ENCODE results near the gene TMEM232. TPM values are rescaled to one million over a fixed set of nuclear protein-coding genes. Genes with fewer than 3 reads are reported as not detected.

TMEM232 gene
- total and polyA plus RNA-seq, 2 experiments from 2014 or later: 1.3 to 1.9 TPM

DNA sequence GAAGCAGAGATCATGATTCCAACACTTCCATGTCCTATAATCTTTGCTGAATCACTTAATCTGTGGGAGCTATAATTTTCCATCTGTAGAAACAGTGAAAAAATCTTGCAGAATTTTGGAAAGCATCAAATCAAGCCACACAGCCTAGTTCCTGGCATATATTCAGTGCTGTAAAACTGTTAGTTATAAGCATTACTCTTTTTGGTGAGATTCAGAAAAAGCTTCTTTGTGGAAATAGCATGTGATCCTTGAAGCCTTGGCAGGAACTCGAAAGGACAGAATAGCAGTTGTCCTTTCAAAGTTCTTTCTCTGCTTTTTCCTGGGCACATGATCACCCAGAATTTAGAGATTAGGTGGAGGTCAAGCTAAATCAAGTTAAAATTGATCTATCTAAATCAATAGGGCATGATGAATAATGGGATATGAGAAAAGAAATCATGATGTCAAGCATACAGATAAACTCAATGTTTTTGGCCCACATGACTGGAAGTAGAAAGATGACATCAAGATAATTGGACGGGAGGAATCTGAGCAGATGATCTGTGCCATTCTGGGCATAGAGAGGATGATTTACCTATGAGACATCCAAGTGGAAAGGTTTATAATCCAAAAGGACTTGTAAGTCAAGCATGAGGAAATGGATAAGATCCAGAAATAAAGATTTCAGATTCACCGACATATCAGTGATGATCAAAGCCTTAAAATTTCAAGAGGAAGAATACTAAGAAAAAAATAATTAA is 73.1 kb downstream of the TMEM232 start (continued):
- TF ChIP-seq ZNF462 (CRISPR knock-in tag; IDR thresholded peaks at IDR 0.05) (no peak), CTCF (conservative IDR thresholded peaks at IDR 0.05; ENCODE audit: low read depth in 2 of 2) (no peak), ETS1 (IDR thresholded peaks at IDR 0.05) (no peak)
- TF ChIP-seq, protein P1, sequence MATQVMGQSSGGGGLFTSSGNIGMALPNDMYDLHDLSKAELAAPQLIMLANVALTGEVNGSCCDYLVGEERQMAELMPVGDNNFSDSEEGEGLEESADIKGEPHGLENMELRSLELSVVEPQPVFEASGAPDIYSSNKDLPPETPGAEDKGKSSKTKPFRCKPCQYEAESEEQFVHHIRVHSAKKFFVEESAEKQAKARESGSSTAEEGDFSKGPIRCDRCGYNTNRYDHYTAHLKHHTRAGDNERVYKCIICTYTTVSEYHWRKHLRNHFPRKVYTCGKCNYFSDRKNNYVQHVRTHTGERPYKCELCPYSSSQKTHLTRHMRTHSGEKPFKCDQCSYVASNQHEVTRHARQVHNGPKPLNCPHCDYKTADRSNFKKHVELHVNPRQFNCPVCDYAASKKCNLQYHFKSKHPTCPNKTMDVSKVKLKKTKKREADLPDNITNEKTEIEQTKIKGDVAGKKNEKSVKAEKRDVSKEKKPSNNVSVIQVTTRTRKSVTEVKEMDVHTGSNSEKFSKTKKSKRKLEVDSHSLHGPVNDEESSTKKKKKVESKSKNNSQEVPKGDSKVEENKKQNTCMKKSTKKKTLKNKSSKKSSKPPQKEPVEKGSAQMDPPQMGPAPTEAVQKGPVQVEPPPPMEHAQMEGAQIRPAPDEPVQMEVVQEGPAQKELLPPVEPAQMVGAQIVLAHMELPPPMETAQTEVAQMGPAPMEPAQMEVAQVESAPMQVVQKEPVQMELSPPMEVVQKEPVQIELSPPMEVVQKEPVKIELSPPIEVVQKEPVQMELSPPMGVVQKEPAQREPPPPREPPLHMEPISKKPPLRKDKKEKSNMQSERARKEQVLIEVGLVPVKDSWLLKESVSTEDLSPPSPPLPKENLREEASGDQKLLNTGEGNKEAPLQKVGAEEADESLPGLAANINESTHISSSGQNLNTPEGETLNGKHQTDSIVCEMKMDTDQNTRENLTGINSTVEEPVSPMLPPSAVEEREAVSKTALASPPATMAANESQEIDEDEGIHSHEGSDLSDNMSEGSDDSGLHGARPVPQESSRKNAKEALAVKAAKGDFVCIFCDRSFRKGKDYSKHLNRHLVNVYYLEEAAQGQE (IDR thresholded peaks at IDR 0.05; ENCODE audit: unreplicated experiment): no peak
